Measurements from ENCODE around the gene SMG6.

SMG6 gene

DNA sequence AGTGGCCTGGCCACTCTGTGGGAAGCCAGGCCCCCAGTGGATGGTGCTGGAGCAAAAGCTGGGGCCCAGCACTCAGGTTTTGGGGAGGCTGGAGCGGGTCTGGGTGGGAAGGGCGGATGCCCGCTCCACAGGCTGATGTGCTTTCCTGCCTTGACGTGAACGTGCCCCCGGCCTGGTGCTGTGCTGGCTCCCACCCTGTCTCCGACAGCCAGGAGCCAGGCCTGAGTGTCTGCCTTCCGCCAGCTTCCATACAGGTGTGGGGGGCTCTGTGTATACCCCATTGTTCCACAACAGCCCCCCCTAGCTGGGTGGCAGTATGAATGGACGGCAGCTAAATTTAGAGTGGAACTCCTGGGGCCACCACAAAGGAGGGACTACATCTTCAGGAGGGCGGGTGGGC is 228.7 kb downstream of the SMG6 start:
- TF ChIP-seq, protein P1, sequence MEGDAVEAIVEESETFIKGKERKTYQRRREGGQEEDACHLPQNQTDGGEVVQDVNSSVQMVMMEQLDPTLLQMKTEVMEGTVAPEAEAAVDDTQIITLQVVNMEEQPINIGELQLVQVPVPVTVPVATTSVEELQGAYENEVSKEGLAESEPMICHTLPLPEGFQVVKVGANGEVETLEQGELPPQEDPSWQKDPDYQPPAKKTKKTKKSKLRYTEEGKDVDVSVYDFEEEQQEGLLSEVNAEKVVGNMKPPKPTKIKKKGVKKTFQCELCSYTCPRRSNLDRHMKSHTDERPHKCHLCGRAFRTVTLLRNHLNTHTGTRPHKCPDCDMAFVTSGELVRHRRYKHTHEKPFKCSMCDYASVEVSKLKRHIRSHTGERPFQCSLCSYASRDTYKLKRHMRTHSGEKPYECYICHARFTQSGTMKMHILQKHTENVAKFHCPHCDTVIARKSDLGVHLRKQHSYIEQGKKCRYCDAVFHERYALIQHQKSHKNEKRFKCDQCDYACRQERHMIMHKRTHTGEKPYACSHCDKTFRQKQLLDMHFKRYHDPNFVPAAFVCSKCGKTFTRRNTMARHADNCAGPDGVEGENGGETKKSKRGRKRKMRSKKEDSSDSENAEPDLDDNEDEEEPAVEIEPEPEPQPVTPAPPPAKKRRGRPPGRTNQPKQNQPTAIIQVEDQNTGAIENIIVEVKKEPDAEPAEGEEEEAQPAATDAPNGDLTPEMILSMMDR (IDR thresholded peaks at IDR 0.05; ENCODE audit: control extremely low read depth, extremely low read depth, low read depth, missing control alignments): no peak

DNA sequence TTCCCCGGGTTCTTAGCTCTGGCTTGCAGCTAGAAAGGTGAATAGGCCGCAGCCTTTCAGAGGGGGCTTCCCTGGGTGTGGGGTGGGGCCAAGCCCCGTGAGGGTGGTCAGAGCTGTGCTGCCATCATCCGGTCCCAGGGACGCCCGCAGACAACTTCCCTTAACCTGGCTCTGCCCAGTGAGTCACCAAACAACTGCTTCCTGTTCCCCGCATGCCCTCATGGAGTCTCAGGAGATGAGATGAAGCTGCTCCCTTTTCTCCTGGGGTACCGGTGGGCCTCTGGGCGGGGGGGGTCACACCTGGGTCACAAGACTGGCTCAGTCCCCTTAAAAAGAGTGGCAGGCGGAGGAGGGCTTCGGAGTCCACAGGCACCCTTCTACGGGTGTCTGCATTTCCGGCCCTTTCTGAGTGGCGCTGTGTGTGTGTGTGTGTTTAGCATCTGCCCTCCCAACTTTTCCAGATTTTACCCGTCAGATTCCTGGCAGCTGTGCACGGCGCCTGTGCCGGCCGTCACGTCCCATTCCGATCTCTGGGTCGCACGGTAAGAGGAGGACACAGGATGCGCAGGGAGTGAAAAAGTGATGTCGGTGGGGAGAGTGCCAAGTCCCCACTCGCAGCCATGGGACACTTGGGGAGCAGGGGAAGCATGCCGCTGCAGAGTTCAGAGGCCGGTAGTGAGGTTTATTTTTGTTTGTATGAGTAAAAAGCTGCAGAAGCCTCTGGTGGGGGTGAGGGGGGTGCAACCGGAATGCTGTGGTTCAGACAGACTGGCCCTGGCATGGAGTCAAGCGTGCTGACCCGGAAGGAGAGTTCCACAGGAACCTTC is 231.9 kb downstream of the SMG6 start:
- ChIA-PET POLR2A (interaction anchor here (0.9 to 1.6 kb wide), 3 partner anchors 12 to 18 kb away, joined by 3 to 4 read pairs (median 3); no protein-coding TSS in a partner anchor), CTCF (interaction anchor here (0.8 to 10.3 kb wide), 11 partner anchors 9 to 180 kb away, joined by 3 to 107 read pairs (median 8); no protein-coding TSS in a partner anchor)
- TF ChIP-seq, protein P1 (IDR thresholded peaks at IDR 0.05; ENCODE audit: control extremely low read depth, extremely low read depth, low read depth, missing control alignments): no peak
- no peak for DNase-seq (ENCODE audit: extremely low spot score)

More for the DNA sequence above, 228.7 kb downstream of the SMG6 start:
- POLR2A ChIA-PET: interaction anchor here (0.9 to 1.6 kb wide), 3 partner anchors 10 to 185 kb away, joined by 3 to 5 read pairs (median 3); no protein-coding TSS in a partner anchor
- DNase-seq (ENCODE audit: extremely low spot score): no peak
- CTCF ChIA-PET: interaction anchor here (1.0 to 6.3 kb wide), 8 partner anchors 10 to 170 kb away, joined by 3 to 99 read pairs (median 16); partner anchors contain the start of gene HIC1

DNA sequence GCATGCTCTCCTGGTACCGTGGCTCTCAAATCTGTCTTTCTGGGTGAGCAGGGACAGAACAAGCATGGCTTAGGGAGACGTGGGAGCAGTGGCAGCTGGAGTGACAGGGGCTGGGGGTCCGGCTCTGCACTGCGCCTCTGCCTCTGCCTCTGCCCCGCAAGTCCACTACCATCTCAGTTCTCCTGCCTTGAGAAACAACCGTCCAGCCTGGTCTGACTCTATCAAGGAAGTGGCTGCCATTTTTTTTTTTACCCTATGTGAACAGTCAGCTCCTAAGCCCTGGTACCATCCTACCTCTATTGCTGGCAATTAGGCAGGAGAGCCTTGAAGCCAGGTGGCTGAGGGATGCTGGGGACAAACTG is 232.6 kb downstream of the SMG6 start:
- DNase-seq (ENCODE audit: extremely low spot score): no peak
- TF ChIP-seq, protein P1 (IDR thresholded peaks at IDR 0.05; ENCODE audit: control extremely low read depth, extremely low read depth, low read depth, missing control alignments): no peak
- POLR2A ChIA-PET: interaction anchor here (0.9 to 1.6 kb wide), 4 partner anchors 13 to 168 kb away, joined by 3 to 4 read pairs (median 3); no protein-coding TSS in a partner anchor
- CTCF ChIA-PET: interaction anchor here (1.1 to 10.3 kb wide), 7 partner anchors 10 to 174 kb away, joined by 3 to 107 read pairs (median 20); no protein-coding TSS in a partner anchor

GRCh38 chr17:2070241-2071023 is 233.2 kb downstream of the SMG6 start:
- DNase-seq (ENCODE audit: extremely low spot score): peak; percentile 84
- ChIA-PET POLR2A (interaction anchor here (0.9 to 1.6 kb wide), 5 partner anchors 14 to 168 kb away, joined by 3 to 4 read pairs (median 3); no protein-coding TSS in a partner anchor), CTCF (interaction anchor here (1.1 to 10.3 kb wide), 8 partner anchors 10 to 175 kb away, joined by 4 to 107 read pairs (median 14); no protein-coding TSS in a partner anchor)
- TF ChIP-seq, protein P1 (IDR thresholded peaks at IDR 0.05; ENCODE audit: control extremely low read depth, extremely low read depth, low read depth, missing control alignments): no peak

- CTCF ChIA-PET: interaction anchor here (0.9 to 10.3 kb wide), 11 partner anchors 11 to 196 kb away, joined by 3 to 107 read pairs (median 7); partner anchors contain the start of gene HIC1
- POLR2A ChIA-PET: interaction anchor here (0.6 to 1.8 kb wide), 3 partner anchors 12 to 28 kb away, joined by 3 to 6 read pairs (median 3); no protein-coding TSS in a partner anchor
- DNase-seq (ENCODE audit: extremely low spot score): no peak
- TF ChIP-seq, protein P1 (IDR thresholded peaks at IDR 0.05; ENCODE audit: control extremely low read depth, extremely low read depth, low read depth, missing control alignments): no peak
Observed at GRCh38 chr17:2068519-2069051, 235.0 kb downstream of the SMG6 start.

Measured in GM10248 (cell line).